CD4-positive, alpha-beta T cell treated with Interleukin-1 beta for 1 hour (primary cell): Measurements from ENCODE around the gene DHCR7.

Source experiments
- DNase-seq, 2 donors: peaks; one replicate each; pipeline ENCODE4 v3.0.0-alpha.2; 2020 to 2022

Gene DHCR7

DNA sequence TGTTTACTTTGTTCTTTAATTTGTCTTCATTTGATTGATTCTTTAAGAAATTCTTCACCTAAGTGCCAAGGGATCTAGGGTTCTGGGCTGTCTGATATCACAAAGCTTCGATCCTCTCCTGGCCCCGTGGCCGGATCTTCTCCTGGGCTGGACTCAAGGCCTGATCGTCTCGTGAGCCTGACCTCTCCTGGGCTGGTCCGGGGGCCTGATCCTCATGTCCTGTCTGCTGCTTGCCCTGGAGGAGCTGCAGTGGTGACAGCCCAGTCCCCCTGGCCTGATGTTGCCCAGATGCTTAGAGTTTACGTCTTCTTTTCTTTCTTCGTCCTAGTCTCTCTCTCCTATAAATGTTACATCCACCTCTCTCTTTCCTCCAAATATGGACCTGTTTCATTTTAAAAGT, 8.1 kb upstream of the DHCR7 start:
- DNase-seq: no peak

DNA sequence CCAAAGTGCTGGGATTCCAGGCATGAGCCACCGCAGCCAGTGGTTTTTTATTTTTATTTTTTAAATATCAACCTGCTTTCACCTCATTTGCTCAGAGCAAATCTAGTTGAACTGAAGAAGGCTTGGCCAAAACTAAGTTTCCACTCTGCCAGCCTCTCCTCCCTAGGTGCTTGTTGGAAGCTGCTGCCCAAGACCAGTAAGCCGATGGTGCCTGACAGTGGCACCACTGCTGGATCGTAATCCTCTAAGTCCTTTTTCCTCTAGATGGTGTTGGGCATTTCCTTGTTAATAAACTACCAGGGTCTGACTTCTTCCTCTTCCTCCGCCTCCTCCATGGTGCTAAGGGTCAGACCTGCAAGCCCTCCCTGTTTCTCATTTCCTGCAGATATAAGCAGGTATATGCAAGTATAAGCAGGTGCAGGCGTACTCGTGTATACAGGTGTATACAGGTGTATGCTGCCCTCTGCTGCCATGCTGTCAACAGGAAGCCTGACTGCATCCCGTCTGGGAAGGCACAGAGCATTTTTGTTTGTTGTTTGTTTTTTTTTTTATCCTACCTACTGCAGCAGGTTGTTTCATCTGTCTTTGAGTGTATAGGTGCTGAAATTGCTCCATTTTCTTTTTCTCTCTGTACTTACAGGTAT, 6.4 kb upstream of the DHCR7 start:
- peak; percentile 49 to 53 for DNase-seq

DNA sequence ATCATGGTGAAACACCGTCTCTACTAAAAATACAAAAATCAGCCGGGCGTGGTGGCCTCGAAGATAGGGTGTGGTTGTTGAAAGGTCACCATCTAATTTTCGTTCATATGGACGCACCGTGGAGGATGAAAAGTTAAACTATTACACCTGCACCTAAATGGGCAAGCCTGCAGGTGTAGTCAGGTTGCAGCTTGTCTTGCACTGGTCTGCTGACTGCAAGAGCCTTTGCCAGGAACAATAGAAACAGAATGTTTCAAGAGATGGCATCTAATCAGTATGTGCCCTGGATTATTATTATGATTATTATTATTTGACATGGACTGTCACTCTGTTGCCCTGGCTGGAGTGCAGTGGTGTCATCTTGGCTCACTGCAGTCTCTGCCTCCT, 5.7 kb upstream of the DHCR7 start:
- DNase-seq: no peak

DNA sequence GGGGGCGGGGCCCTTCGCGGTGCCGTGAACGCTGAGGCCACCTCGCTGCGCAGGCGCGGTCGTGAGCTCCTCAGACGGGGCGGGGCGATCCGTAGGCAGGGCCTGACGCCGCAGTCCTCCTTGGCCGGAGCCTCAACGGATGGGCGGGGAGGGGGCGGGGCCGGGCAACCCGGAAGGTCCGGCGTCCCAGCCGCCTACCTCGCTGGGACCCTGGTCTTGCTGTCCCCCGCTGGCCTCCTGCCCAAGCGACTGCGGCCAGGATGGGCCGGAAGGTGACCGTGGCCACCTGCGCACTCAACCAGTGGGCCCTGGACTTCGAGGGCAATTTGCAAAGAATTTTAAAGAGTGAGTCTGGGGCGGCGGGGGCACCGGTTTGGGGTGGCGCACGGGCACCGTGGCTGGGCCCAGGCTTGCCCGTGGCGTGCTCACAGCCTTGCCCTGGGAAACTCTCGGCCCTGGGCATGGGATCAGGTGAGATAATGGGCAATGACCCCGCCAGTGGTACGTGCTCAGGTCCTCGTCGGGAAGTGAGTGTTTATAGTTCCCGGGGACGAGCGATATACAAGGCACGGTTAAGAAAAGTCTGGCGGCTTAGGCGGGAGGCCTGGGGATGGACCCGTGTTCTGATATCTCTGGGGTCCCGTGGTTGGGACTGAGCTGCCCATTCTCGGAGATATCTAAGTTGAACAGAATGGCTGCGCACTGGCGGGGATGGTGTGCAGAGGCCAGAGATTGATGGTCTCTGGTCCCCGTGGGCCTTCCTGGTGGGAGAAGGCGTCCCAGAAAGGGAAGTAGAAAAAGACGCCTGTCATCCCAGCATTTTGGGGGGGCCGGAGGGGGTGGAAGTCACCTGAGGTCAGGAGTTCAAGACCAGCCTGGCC, 5.1 kb upstream of the DHCR7 start, which contains the start of gene NADSYN1:
TSS of gene NADSYN1 (plus strand) at position 167 of the 881 bp plus-strand sequence. CDS start at position 261, 94 bp downstream.
- peak; percentile 93 to 94 for DNase-seq

DNA sequence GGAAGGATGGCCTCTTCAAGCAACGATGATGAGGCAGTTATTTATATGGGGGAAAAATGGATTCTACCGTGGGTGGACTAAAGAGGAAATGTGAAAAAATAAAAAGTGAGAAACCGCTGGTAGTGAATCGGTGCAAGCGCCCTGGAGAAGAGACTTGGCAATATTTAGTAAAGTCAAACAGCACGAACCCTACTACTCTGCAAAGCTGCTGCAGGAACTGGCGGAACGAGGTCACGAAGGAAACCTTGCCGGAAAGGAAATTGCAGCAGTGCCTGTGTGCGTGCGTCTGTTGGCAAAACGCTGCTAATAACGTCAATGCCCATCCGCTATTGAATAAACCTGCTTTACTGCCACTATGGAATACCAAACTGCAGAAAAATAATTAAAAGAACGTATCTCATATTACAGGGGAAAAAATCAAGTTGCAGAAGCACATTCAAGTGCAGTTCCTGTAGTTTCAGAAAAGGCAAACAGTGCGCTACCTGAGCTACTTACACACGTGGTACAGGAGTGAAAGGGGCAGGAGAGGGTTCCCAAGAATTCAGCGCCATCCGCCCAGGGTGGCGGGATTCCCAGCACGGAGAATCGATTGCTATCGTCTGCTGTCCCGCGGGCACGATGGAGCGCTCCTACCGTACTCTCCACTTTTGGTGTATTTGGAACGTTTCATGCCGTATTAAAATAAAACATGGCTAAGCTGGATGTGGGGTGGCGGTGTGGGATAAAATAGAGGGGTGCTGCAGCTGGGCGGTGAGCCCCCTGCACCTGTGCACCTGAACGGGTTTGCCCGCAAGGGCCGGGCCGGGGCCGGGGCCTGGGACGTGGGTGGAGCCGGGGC, 4.2 kb upstream of the DHCR7 start:
- peak; percentile 70 to 71 for DNase-seq

DNA sequence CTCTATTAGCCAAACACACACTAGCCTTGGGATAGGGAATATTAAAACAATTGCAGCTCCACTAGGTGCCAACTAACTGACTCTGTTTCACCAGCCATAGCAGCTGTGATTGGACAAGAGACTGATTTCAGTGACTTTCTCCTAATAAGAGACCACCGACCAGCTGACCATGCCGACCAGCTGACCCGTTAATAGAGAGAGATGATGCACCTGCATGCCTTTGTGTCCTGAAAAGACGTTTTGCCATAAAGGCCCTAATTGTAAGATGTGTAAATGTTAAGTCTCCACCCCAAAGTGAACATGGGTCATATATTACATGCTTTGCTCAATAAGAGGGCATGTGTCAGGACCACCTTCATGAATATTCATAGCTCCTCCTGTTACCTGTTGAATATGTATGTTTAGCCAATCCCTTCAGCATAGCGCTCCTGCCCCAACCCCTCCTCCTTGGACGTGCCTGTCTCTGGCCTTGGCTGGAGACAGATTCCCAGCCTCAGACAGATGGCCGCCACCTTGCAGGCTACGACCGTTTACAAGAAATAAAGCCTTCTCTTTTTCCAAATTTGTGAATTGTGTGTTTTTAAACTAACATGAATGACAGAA, 3.5 kb upstream of the DHCR7 start:
- no peak for DNase-seq

DNA sequence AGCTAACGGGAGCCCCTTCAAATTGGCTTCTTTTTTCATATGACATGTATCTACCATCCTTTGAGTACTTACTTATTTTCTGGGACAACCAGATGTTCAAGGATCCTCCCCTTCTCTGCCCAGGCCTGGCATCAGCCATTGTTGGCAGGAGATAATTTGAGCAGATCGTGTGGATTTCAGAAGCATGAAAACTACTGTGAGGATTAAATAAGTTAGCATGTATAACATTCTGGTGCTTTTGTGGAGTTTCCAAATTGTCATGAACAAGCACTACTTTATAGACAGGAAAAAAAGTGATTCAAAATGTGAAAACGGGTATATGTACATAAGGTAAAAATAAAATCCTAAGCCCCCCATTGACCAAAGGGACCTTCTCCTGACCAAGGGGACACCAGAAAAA, 2.7 kb upstream of the DHCR7 start:
- DNase-seq: no peak

DNA sequence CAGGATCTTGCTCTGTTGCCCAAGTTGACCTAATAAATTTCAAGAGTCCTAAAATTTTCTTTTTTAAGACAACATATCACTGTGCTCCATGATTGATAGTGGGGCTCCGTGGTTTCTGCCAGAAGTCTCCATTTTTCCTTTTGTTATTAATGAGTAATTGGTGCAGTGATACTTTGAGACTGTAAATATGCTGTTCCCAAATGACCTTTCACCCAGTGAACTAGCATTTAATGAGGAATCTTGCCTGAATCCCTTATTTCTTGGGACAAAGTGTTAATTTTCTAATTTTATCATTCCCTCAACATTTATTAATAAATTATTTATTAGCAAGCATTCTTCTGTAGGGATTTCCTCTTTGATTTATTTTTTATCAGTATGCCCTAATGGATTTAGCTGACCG, 2.3 kb upstream of the DHCR7 start:
- DNase-seq: no peak

DNA sequence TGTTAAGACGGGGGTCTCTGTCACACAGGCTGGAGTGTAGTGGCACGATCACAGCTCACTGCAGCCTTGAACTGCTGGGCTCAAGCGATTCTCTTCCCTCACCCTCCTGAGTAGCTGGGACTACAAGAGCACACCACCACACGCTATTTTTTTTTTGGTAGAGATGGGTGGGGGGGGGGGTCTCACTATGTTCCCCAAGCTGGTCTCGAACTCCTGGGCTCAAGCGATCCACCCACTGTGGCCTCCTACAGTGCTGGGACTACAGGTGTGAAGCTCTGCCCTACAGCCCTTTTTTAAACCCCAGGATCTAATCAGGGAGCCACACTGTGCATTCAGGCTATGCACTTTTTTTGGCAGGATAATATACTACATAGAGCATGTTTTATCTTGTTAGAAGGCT, 1.4 kb upstream of the DHCR7 start:
- no peak for DNase-seq

DNA sequence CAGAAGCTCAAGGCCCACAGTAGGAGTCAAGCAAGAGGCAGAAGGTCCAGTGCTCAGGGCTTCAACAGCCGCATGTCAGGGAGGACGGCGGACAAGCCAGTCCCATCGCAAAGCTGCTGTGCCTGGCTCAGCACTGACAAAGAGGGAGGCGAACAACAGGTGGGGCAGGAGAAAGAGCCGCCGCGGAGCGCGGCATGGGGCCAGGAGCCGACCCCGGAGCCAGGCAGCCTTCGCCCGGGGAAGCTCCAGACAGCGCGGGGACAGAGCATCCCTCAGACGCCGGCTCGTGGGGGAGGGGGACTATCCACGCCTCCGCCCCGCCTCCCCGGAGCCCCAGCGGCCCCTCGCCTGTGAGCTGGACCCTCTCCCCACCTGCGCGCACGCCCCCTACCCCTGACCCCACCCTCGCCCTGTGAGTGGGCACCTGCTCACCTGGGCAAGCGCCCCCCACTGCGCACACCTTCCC, 369 bp downstream of the DHCR7 start:
- peak in 1 of 2 donors; percentile 16 for DNase-seq

DNA sequence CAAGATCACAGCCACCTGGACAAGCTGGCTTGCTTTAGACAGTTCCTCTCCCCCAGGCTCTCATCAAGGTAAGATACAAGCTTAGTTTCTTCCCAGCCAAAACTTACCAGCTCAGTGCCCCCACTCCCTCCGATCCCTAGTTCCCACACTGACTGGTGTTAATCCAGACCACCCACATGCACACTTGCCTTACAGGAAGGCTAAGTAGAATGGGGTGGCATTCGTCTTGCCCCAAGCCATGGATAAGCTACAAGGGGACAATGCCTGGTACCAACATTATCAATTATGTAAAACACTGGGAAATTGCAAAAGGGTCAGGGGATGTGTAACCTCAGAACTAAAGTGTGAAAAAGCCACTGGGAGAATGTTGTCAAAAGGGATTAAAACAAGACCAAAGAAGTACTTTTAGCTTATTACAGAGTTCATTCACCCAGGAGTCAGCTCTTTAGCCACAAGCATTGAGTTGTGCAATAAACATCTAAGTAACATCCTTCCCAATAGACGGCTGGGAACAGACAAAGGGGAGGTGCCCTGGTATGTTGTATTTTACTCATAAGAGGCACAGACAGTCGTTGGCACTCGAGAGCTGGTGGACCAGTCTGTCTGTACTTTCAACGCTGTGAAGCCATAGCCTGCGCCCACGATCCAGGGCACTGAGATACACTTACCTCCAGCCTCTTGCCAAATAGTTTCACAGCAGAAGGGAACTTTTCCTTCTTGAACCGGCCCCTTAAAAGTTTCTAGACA, 1.1 kb downstream of the DHCR7 start:
- DNase-seq: peak in 1 of 2 donors; percentile 21

DNA sequence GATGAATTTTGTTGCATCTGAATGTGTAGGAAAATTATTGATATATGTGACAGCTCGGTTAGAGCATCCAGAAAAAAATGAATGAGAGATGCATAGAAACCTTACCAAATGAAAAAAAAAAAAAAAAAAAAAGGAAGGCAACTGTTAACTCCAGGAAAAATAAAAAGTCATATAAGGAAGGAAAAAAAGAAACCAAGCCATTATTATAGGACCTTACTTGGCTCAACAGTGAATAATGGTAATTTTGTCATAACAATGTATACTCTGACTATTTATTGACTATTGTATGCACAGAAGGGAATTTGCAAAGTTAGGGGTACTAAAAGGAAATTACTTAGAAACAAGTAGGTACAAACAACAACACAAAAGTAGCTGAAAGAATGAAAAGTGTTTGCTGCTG, 2.0 kb downstream of the DHCR7 start:
- DNase-seq: no peak

DNA sequence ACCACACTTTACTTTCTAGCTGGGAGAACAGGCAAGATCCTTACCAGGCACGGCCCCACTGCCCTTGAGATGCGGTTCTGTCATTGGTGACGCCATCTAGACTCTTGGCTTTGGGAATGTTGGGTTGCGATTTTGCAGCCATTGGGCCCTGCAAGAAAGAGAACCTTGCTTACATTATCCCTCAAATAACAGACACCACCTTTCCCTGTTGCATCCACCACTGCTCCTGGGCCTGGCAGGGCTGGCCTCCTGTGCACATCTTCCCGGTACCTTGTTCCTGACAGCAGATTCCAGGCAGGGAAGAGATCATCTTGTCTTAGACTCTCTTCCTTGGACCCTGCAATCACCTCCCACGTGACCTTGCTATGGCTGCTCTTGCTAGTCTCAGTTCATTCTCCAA, 3.4 kb downstream of the DHCR7 start:
- DNase-seq: no peak

DNA sequence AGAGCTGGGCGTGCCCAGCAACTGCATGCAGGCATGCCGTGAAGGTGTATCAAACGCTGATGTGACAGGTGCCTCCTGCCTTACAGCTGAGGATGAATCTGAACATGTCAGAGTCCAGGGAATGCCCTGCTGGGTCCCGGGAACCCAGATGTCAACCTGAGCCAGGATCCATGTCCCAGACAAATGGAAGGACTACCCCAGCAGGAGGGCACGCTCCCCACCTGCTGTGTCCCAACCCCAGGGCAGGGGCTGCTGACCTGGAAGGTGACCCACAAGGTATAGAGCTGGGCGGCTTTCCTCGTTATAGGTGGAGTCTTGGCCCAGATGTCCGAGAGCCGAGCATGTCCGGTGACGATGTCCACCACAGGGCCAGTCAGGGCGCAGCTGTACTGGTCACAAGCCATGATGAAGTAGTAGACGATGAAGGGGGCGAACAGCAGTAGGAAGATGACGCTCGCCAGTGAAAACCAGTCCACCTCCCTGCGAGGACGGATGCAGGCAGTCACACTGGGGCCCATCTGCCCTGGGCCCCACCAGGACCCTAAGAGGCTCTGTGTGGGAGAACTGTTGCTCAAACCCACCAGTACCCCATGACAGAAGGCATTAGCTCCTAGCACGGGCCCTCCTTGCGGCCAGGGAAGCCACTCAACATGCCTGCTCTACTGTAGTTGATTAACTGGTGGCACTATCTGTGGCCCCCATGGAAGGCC, 4.3 kb downstream of the DHCR7 start:
- no peak for DNase-seq

DNA sequence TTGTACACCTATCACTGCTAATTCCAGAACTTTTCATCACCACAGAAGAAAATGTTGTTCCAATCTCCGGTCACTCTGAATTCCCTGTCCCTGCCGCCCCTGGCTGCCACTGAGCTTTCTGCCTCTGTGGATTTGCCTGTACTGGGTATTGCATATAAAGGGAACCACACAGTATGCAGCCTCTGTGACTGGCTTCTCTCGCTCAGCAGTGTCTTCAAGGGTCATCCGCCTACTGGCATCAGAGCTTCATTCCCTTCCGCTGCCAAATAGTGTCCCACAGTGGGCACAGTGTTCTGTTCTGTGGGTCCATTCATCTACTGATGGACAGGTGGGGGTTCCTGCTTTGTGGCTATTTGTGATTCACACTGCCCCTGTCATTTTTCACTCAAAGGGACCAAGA, 5.3 kb downstream of the DHCR7 start:
- no peak for DNase-seq

DNA sequence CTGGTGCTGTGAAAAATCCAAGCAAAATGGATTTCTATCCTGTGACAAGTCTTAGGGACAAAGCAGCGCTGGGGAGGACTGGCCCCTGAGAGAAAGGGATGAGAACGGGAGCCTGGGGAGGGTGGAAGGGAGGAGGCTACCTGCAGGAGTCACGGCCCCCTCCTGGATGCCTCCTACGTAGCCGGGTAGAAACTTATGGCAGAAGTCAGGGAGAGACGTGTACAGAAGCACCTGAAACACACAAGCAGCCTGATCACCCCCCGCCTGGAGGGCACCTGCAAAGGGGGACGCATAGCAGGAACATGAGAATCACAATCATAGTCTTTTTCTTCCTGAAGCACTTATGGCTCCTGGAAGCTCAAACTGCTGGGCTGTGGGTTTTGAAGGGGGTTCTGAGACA, 6.1 kb downstream of the DHCR7 start:
- DNase-seq: no peak

DNA sequence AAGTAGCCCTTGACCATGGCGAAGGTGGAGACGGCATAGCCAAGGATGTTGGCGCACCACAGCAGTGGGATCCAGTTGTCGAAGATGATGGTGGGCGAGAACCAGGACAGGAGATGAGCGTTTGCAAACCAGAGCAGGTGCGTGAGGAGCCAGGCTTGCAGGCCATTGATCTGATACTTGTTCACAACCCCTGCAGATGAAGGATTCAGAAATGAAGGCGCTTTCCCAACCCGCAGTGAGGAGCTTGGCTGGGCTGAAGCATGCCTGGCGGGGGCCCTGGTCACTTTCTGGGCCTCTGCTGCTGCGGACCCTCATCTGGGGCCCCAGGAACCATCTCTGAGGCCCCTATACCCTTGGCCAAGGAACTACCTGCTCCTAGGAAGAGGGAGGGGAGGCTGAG, 6.9 kb downstream of the DHCR7 start:
- DNase-seq: no peak

DNA sequence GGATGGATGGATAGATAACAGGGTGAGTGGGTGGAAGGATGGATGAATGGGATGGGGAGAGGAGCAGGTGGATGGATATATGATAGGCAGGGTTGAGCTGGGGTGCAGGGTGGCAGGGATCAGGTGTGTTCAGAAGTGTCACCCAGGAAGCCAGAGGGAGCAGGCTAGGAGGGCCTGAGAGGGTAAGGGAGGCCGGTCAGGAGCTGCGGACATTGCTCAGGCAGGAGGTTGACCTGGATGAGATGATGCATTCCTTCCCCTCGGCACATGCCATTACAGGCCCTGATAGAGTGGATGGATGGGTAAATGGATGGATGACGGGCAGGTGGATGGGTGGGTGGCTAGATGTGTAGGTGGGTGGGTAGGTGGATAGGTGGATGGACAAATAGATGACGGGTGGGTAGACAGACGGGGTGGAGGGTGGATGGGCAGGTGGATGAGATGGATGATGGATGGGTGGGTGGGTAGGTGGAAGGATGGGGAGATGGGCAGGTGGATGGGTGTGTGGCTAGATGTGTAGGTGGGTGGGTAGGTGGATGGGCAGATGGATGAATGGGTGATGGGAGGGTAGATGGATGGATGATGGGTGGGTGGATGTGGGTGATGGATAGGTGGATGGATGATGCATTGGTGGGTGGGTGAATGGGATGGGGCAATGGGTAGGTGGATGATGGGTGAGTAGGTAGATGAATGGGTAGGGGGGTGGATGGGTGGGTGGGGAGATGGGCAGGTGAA, 8.0 kb downstream of the DHCR7 start:
- no peak for DNase-seq

DNA sequence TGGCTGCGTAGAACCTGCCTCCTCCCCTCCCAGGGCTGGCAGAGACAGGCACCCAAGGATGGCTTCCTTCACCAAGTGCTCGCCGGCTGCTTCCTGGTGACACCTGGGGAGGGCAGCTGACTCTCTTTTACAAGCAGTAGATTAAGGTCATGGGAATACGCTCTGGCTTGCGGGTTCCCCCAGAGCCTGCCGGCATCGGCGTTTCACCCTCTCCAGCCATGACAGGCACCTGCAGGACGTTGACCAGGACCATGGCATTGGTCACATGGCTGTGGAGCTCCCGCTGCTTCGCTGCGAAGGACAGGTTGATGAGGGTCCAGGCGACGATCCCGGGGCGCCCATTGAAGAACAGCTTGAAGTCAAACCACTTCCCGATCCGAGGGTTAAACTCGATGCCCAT, 9.5 kb downstream of the DHCR7 start:
- DNase-seq: no peak

DNA sequence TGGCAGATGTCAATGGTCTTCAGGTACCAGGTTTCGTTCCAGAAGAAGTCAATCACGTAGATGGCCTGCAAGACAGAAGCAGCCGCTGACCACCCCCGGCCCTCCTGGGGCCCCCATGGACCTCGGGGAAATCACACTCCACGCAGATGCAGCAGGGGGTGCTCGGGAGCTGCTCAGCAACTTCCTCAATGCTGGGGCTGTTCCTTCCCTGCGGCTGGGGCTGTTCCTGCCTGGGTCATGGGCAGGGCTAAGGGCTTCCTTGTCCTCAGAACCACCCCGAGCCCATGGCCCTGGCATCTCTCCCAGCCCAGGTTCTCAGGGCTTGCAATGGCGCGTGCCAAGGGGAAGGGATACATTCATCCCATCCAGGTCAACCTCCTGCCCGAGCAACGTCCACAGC, 10.3 kb downstream of the DHCR7 start:
- no peak for DNase-seq

DNA sequence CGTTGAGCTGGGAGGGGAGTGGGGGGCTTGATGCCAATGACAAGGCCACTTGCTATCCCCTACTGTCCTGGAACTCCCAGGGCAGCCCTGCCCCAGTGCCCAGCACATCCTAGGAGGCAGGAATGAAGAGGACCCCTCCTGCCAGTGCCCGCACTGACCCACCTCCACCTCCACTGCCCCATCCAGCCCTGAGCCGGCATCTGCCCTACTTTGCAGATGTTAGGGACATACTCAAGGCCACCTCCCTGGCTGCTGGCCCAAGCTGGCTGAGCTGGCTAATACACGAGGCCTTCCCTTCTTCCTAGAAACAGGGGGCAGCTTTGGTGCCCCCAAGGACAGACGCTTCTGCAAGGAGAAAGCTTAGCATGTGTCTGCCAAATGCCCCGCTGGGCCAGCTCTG, 10.8 kb downstream of the DHCR7 start:
- DNase-seq: no peak
